Colonic mucosa (tissue), 4 donors: ENCODE data around the gene TM9SF2. TPM values are rescaled to one million over a fixed set of nuclear protein-coding genes. Genes with fewer than 3 reads are reported as not detected.
"Not testable (repeated sequence)": the region's sequence is repeated elsewhere in the genome, so short reads cannot be mapped to it uniquely, and the experiment has no call there.

Source experiments
- DNase-seq: peaks from one replicate; pipeline ENCODE4 v3.0.0-alpha.2; 2020
- H3K27ac ChIP-seq: fragments of 200-600 bp; one replicate; pipeline ENCODE4 v1.8.0; 2021
- H3K27me3 ChIP-seq: fragments of 200-600 bp; one replicate; pipeline ENCODE4 v1.8.0; 2021
- H3K36me3 ChIP-seq: fragments of 200-600 bp; one replicate; pipeline ENCODE4 v1.8.0; 2021
- H3K4me1 ChIP-seq: fragments of 200-600 bp; one replicate; pipeline ENCODE4 v1.8.0; 2021; ENCODE audit warnings: mild to moderate bottlenecking
- H3K4me3 ChIP-seq: fragments of 200-600 bp; one replicate; pipeline ENCODE4 v1.8.0; 2021
- H3K9ac ChIP-seq, 2 donors: one replicate each; pipeline ENCODE4 v1.7.0; 2013; ENCODE audit warnings: control low read depth in 2 of 2, low read depth in 2 of 2, low read length in 2 of 2
- H3K9me3 ChIP-seq: fragments of 200-600 bp; one replicate; pipeline ENCODE4 v1.8.0; 2021
- CTCF ChIP-seq: fragments of 200-600 bp; IDR thresholded peaks from one replicate; pipeline ENCODE4 v1.8.0; 2022; ENCODE audit warnings: antibody characterized with exemption, mild to moderate bottlenecking
- intact Hi-C: fragments of 100-400 bp; cut with DNase I; formaldehyde crosslinking; loops from one replicate; pipeline ENCODE4 v1.14.1; 2022
- total RNA-seq, 2 donors: library from RNA; stranded (reverse); fragmentation: NEBNext Ultra II Directional in 1 of 2; extraction: Animal tissue kit (Norgen Biotek cat#: 25700) in 1 of 2; gene quantifications; one replicate each; pipeline ENCODE4 v1.2.1, GENCODE V29; 2021
- donor health status: healthy.
- donor health status: DM: no; HTN: no; CAD: no.
- donor health status: DM: no; HTN: no; CAD: no.

Gene TM9SF2, protein sequence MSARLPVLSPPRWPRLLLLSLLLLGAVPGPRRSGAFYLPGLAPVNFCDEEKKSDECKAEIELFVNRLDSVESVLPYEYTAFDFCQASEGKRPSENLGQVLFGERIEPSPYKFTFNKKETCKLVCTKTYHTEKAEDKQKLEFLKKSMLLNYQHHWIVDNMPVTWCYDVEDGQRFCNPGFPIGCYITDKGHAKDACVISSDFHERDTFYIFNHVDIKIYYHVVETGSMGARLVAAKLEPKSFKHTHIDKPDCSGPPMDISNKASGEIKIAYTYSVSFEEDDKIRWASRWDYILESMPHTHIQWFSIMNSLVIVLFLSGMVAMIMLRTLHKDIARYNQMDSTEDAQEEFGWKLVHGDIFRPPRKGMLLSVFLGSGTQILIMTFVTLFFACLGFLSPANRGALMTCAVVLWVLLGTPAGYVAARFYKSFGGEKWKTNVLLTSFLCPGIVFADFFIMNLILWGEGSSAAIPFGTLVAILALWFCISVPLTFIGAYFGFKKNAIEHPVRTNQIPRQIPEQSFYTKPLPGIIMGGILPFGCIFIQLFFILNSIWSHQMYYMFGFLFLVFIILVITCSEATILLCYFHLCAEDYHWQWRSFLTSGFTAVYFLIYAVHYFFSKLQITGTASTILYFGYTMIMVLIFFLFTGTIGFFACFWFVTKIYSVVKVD
- total RNA-seq = 100 to 1,000 TPM; 205 to 220 TPM

DNA sequence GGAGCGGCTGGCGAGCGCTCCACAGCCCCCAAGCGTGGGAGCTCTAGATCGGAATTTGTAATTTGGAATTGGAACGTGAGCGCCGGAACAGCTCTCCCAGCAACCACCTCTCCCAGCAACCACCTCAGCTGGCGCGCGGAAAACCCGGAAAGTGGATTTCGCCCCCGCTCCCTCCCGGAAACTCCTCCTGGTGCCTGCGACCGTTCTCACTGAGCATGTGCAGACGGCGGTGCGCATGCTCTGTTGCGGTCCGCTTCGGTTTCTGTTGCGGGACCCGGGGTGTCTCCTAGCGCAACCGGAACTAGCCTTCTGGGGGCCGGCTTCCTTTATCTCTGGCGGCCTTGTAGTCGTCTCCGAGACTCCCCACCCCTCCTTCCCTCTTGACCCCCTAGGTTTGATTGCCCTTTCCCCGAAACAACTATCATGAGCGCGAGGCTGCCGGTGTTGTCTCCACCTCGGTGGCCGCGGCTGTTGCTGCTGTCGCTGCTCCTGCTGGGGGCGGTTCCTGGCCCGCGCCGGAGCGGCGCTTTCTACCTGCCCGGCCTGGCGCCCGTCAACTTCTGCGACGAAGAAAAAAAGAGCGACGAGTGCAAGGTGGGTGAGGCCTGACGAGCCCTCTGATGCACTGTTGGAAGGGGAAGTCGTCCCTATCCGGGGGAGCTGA lies at the start of gene TM9SF2:
TM9SF2 (plus strand) TSS at position 289 of the 664 bp plus-strand sequence; CDS start at position 424, 135 bp downstream.
- H3K4me3 ChIP-seq = peak within 1 kb of the TSS; percentile 80
- no peaks in the 10 kb centered on the region for H3K27me3 ChIP-seq
- TF ChIP-seq CTCF = no peak
- H3K9me3 ChIP-seq = no peaks in the 10 kb centered on the region
- DNase-seq = peak; percentile 99
- H3K36me3 ChIP-seq = no peaks in the 10 kb centered on the region
- H3K27ac ChIP-seq = peak within 1 kb of the TSS; percentile 91
- intact Hi-C loops = no loop called here
- peaks cover 11% of the 10 kb centered on the region for H3K4me1 ChIP-seq
- peak within 1 kb of the TSS; percentile 93 to 96 for H3K9ac ChIP-seq

GRCh38 chr13:99454518-99455183 lies 46.6 kb upstream of the TM9SF2 start:
- Histone ChIP-seq H3K36me3 (no peaks in the 10 kb centered on the region), H3K4me3 (no peak overlapping the region), H3K4me1 (no peaks in the 10 kb centered on the region), H3K9me3 (no peaks in the 10 kb centered on the region), H3K9ac (no peak overlapping the region), H3K27me3 (no peaks in the 10 kb centered on the region), H3K27ac (no peak overlapping the region)
- DNase-seq = no peak
- no peak for TF ChIP-seq CTCF
- intact Hi-C loops = no loop called here

DNA sequence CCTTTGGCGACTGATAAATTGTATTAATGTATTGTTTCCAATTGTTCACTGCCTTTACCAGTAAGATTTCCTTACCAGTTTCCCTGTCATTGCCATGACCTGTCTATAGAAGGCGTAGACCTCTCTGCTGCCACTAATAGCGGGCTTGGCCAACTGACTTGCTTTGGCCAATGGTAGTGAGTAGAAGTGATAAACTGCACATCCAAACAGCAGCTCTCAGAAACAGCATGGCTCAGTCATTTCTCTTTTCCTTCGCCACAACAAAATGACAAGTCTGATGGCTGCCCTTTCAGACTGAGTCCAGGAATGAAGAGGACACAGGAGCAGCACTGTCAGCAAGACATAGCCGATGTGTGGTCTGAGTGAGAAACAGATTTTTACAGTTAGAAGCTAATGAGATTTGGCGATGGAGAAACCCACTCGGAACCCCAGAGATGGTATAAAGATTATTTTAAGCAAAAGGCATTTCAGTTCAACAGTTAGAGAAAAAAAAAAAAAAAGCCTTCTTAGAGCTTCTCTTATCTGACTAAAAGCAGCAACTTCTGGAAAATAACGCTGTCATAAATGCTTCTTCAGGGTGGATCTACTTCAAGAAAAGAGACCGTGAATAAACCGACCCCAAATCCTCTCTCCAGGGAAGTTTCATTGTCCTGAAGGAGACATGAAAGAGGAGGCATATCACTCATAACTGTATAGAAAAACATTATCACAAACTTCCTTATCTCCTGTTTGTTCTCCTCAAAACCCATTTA lies 42.0 kb upstream of the TM9SF2 start:
- intact Hi-C loops = no loop called here
- H3K9me3 ChIP-seq = no peaks in the 10 kb centered on the region
- H3K9ac ChIP-seq = no peak overlapping the region
- H3K4me3 ChIP-seq = no peak overlapping the region
- DNase-seq = no peak
- H3K27me3 ChIP-seq = no peaks in the 10 kb centered on the region
- no peak overlapping the region for H3K27ac ChIP-seq
- no peaks in the 10 kb centered on the region for H3K4me1 ChIP-seq
- H3K36me3 ChIP-seq = no peaks in the 10 kb centered on the region
- no peak for TF ChIP-seq CTCF

GRCh38 chr13:99460802-99461201 lies 40.5 kb upstream of the TM9SF2 start:
- DNase-seq, H3K4me3 ChIP-seq, H3K36me3 ChIP-seq, H3K9ac ChIP-seq, intact Hi-C loops, H3K9me3 ChIP-seq, H3K27me3 ChIP-seq, H3K4me1 ChIP-seq, H3K27ac ChIP-seq: not testable (repeated sequence)

- intact Hi-C loops = no loop called here
- Histone ChIP-seq H3K36me3 (no peaks in the 10 kb centered on the region), H3K9me3 (no peaks in the 10 kb centered on the region)
Measured at GRCh38 chr13:99463646-99464397, 37.5 kb upstream of the TM9SF2 start.

More at GRCh38 chr13:99463646-99464397, 37.5 kb upstream of the TM9SF2 start:
- no peaks in the 10 kb centered on the region for H3K27me3 ChIP-seq
- DNase-seq = no peak
- no peak overlapping the region for H3K27ac ChIP-seq
- no peak overlapping the region for H3K4me3 ChIP-seq
- H3K9ac ChIP-seq = no peak overlapping the region
- no peak for TF ChIP-seq CTCF
- H3K4me1 ChIP-seq = no peaks in the 10 kb centered on the region
